ENCODE results near the gene FRMPD4.

Gene FRMPD4

GRCh38 chrX:12770440-12770839 lies 632.2 kb downstream of the FRMPD4 start:
- WGBS (ENCODE audit: insufficient coverage): no CpG with 5 or more reads among the region's 5 CpGs
- Histone ChIP-seq H3K27me3 (replicated peaks in 2 of 5; ENCODE audit: control insufficient read depth in 4 of 5, insufficient read depth in 5 of 5, low read length in 4 of 5) (peaks cover 0 to 18% (median 7%) of the 10 kb centered on the region in 5 experiments), H3K4me1 (ENCODE audit: control extremely low read depth in 1 of 4, control insufficient read depth in 4 of 4, insufficient read depth in 4 of 4, low read length in 3 of 4) (no peaks in the 10 kb centered on the region), H3K9me3 (ENCODE audit: control extremely low read depth in 1 of 5, control insufficient read depth in 4 of 5, insufficient read depth in 2 of 5, low read depth in 1 of 5, low read length in 4 of 5) (no peaks in the 10 kb centered on the region), H3K36me3 (ENCODE audit: control insufficient read depth in 4 of 4, insufficient read depth in 4 of 4, low read length in 3 of 4) (no peaks in the 10 kb centered on the region), H3K4me3 (ENCODE audit: control insufficient read depth in 1 of 7, extremely low read depth in 1 of 7, insufficient read depth in 4 of 7, low read depth in 2 of 7, low read length in 6 of 7) (no peak overlapping the region), H3K27ac (ENCODE audit: insufficient read depth in 1 of 2, low read depth in 1 of 2, low read length in 2 of 2, poor library complexity in 1 of 2, severe bottlenecking in 2 of 2) (no peak overlapping the region)
- CTCF ChIA-PET: interaction anchor here (1.0 to 2.0 kb wide), 5 partner anchors 11 to 76 kb away, joined by 3 to 8 read pairs (median 5); no protein-coding TSS in a partner anchor
- DNase-seq: peak; percentile 31 to 64 (median 58)
- POLR2A ChIA-PET: no interaction called here

GRCh38 chrX:12771445-12772069 lies 633.3 kb downstream of the FRMPD4 start:
- CTCF ChIA-PET: interaction anchor here (0.6 to 2.0 kb wide), 13 partner anchors 9 to 150 kb away, joined by 3 to 6 read pairs (median 4); no protein-coding TSS in a partner anchor
- Histone ChIP-seq H3K36me3 (ENCODE audit: control insufficient read depth in 4 of 4, insufficient read depth in 4 of 4, low read length in 3 of 4) (no peaks in the 10 kb centered on the region), H3K27me3 (replicated peaks in 2 of 5; ENCODE audit: control insufficient read depth in 4 of 5, insufficient read depth in 5 of 5, low read length in 4 of 5) (peaks cover 0 to 18% (median 7%) of the 10 kb centered on the region in 5 experiments), H3K4me1 (ENCODE audit: control extremely low read depth in 1 of 4, control insufficient read depth in 4 of 4, insufficient read depth in 4 of 4, low read length in 3 of 4) (no peaks in the 10 kb centered on the region), H3K9me3 (ENCODE audit: control extremely low read depth in 1 of 5, control insufficient read depth in 4 of 5, insufficient read depth in 2 of 5, low read depth in 1 of 5, low read length in 4 of 5) (no peaks in the 10 kb centered on the region), H3K27ac (ENCODE audit: insufficient read depth in 1 of 2, low read depth in 1 of 2, low read length in 2 of 2, poor library complexity in 1 of 2, severe bottlenecking in 2 of 2) (no peak overlapping the region), H3K4me3 (ENCODE audit: control insufficient read depth in 1 of 7, extremely low read depth in 1 of 7, insufficient read depth in 4 of 7, low read depth in 2 of 7, low read length in 6 of 7) (peak overlapping the region in 1 of 7 experiments; percentile 16)
- WGBS (ENCODE audit: insufficient coverage): 37% methylated on average over 22 of the region's 22 CpGs
- POLR2A ChIA-PET: no interaction called here
- DNase-seq: peak; percentile 71 to 86 (median 86)

All from common myeloid progenitor, CD34-positive (primary cell).